DND-41 (cell line): ENCODE data around the gene SHC4.

Experiments used
- ATAC-seq: fragments of 200-7000 bp; cut with Tn5 transposase; 3 replicates; pipeline ENCODE4 v1.9.1; 2021; ENCODE audit warnings: low read depth; ENCODE audit not compliant: insufficient read depth
- DNase-seq: peaks from one replicate; pipeline ENCODE4 v3.0.0-alpha.2; 2020
- H2AFZ ChIP-seq: 2 replicates; pipeline ENCODE4 v1.6.0; 2012; ENCODE audit warnings: low read depth, low read length
- H3K27ac ChIP-seq: 2 replicates; pipeline ENCODE4 v1.5.1; 2012; ENCODE audit warnings: low read length, inconsistent platforms
- H3K27me3 ChIP-seq: fragments of 200-600 bp; sonication (generic); 2 replicates; pipeline ENCODE4 v1.6.0; 2012; ENCODE audit warnings: low read length, mild to moderate bottlenecking, inconsistent platforms; ENCODE audit not compliant: insufficient read depth, poor library complexity
- H3K36me3 ChIP-seq: 2 replicates; pipeline ENCODE4 v1.5.1; 2012; ENCODE audit warnings: low read length, inconsistent platforms; ENCODE audit not compliant: insufficient read depth
- H3K4me1 ChIP-seq: 2 replicates; pipeline ENCODE4 v1.5.1; 2012; ENCODE audit warnings: mild to moderate bottlenecking, low read length; ENCODE audit not compliant: insufficient read depth
- H3K4me2 ChIP-seq: 2 replicates; pipeline ENCODE4 v1.6.0; 2012; ENCODE audit warnings: mild to moderate bottlenecking, moderate library complexity, low read length, inconsistent platforms; ENCODE audit not compliant: insufficient read depth
- H3K4me3 ChIP-seq, 2 experiments: fragments of 200-600 bp in 1 of 2; shearing (Covaris generic) in 1 of 2; 2 replicates each; pipeline ENCODE4 v1.5.1; 2012 to 2016; ENCODE audit warnings: inconsistent platforms in 2 of 2, low read length in 2 of 2, mild to moderate bottlenecking in 2 of 2, low read depth in 1 of 2, moderate library complexity in 1 of 2
- H3K79me2 ChIP-seq: 2 replicates; pipeline ENCODE4 v1.6.0; 2012; ENCODE audit warnings: low read length, inconsistent platforms; ENCODE audit not compliant: insufficient read depth
- H3K9ac ChIP-seq: 2 replicates; pipeline ENCODE4 v1.6.0; 2012; ENCODE audit warnings: low read depth, mild to moderate bottlenecking, inconsistent platforms, low read length, moderate library complexity
- H3K9me3 ChIP-seq: 2 replicates; pipeline ENCODE4 v1.5.1; 2012; ENCODE audit warnings: low read length, moderate library complexity, mild to moderate bottlenecking, inconsistent platforms; ENCODE audit not compliant: insufficient read depth, severe bottlenecking
- H4K20me1 ChIP-seq: 2 replicates; pipeline ENCODE4 v1.6.0; 2012; ENCODE audit warnings: low read length; ENCODE audit not compliant: insufficient read depth
- EZH2 ChIP-seq: IDR thresholded peaks from 3 replicates; pipeline ENCODE4 v1.6.1; 2012; ENCODE audit warnings: borderline replicate concordance, low read depth, mild to moderate bottlenecking, moderate library complexity, low read length, inconsistent platforms; ENCODE audit not compliant: severe bottlenecking
- TF ChIP-seq, protein P1 (sequence below): IDR thresholded peaks from 2 replicates; pipeline ENCODE4 v1.5.1; 2012; ENCODE audit warnings: borderline replicate concordance, low read length, moderate library complexity, mild to moderate bottlenecking; ENCODE audit not compliant: poor library complexity, severe bottlenecking; ENCODE audit errors: extremely low read depth

SHC4 gene

DNA sequence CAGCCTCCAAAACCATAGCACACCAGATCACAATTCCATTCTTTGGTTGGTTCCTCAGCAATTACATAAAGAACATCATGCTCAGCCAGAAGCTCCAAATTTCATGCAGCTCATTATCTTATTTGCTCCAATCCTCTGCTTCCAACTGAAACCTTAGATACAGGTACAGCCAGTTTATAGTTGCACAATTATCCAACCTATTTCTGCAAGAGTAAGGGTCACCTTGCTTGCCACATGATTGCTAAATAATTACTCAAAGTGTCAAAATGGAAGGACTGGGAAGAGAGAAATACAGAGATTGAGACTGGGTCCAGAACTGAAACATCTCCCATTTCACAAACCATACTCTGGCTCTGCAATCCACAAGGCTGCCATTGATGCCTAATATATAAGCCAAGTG lies 23.4 kb upstream of the SHC4 start:
- ATAC-seq (no peak), DNase-seq (no peak)
- Histone ChIP-seq H4K20me1 (no peaks in the 10 kb centered on the region), H3K4me3 (no peak overlapping the region), H3K27me3 (no peaks in the 10 kb centered on the region), H2AFZ (no peak overlapping the region), H3K4me1 (no peaks in the 10 kb centered on the region), H3K9me3 (no peaks in the 10 kb centered on the region), H3K9ac (no peak overlapping the region), H3K36me3 (peaks cover 3% of the 10 kb centered on the region; the same call in 1 of the 2 replicates), H3K27ac (no peak overlapping the region), H3K4me2 (no peak overlapping the region), H3K79me2 (no peaks in the 10 kb centered on the region)
- TF ChIP-seq, protein P1, sequence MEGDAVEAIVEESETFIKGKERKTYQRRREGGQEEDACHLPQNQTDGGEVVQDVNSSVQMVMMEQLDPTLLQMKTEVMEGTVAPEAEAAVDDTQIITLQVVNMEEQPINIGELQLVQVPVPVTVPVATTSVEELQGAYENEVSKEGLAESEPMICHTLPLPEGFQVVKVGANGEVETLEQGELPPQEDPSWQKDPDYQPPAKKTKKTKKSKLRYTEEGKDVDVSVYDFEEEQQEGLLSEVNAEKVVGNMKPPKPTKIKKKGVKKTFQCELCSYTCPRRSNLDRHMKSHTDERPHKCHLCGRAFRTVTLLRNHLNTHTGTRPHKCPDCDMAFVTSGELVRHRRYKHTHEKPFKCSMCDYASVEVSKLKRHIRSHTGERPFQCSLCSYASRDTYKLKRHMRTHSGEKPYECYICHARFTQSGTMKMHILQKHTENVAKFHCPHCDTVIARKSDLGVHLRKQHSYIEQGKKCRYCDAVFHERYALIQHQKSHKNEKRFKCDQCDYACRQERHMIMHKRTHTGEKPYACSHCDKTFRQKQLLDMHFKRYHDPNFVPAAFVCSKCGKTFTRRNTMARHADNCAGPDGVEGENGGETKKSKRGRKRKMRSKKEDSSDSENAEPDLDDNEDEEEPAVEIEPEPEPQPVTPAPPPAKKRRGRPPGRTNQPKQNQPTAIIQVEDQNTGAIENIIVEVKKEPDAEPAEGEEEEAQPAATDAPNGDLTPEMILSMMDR = no peak
- TF ChIP-seq EZH2 = no peak

- TF ChIP-seq EZH2 = no peak
- TF ChIP-seq, protein P1 = no peak
- H3K27me3 ChIP-seq = no peaks in the 10 kb centered on the region
- H3K4me3 ChIP-seq = no peak overlapping the region
- no peaks in the 10 kb centered on the region for H3K79me2 ChIP-seq
- no peak overlapping the region for H3K27ac ChIP-seq
- no peak overlapping the region for H3K4me2 ChIP-seq
- H3K9me3 ChIP-seq = no peaks in the 10 kb centered on the region
- H4K20me1 ChIP-seq = no peaks in the 10 kb centered on the region
- H3K36me3 ChIP-seq = no peaks in the 10 kb centered on the region; the same call in 1 of the 2 replicates
- no peak overlapping the region for H2AFZ ChIP-seq
- no peak for DNase-seq
- no peak for ATAC-seq
- H3K9ac ChIP-seq = no peak overlapping the region
- H3K4me1 ChIP-seq = no peaks in the 10 kb centered on the region
Observed at GRCh38 chr15:48986240-48986639, 22.5 kb upstream of the SHC4 start.

DNA sequence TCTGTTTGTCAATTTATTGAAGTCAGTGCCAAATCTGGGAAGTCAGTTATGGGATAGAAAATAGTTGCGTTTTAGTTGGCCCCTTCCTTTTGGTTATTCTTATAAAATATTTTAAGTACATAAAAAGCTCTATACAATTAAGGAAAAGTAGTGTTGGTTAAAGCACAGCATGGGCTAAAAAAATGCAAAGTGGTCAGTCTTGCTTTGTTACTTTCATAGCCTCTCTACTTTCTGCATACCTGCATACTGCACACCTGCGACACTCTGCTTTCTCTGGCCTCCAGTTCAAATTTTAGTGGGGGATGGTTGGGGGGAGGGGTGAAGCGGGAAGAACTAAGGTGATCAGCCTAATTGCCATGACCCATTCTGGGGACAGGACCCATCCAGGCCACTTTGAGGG lies 21.8 kb upstream of the SHC4 start:
- Histone ChIP-seq H3K27me3 (no peaks in the 10 kb centered on the region), H3K4me1 (no peaks in the 10 kb centered on the region), H3K9ac (no peak overlapping the region), H3K36me3 (no peaks in the 10 kb centered on the region), H3K79me2 (no peaks in the 10 kb centered on the region), H3K9me3 (no peaks in the 10 kb centered on the region), H3K4me2 (no peak overlapping the region), H3K27ac (no peak overlapping the region), H4K20me1 (no peaks in the 10 kb centered on the region), H3K4me3 (no peak overlapping the region), H2AFZ (no peak overlapping the region)
- TF ChIP-seq, protein P1 = no peak
- no peak for TF ChIP-seq EZH2
- no peak for ATAC-seq
- no peak for DNase-seq
